T-helper 1 cell treated with Interleukin-12 subunit alpha and Interleukin-12 subunit beta and Interleukin-4 antibody, amounts not matched to agents 30 μg/mL and 1 μg/mL, for 36 hours (primary cell): Measurements from ENCODE around the gene SRC.

Source experiments
- H3K27ac Mint-ChIP-seq: one replicate; pipeline ENCODE4 v1.8.0; 2021; ENCODE audit warnings: mild to moderate bottlenecking, mixed read lengths
- H3K27me3 Mint-ChIP-seq: one replicate; pipeline ENCODE4 v1.8.0; 2021; ENCODE audit warnings: low read depth, mixed read lengths
- H3K36me3 Mint-ChIP-seq: one replicate; pipeline ENCODE4 v1.8.0; 2021; ENCODE audit warnings: low read depth, mixed read lengths
- H3K4me1 Mint-ChIP-seq: one replicate; pipeline ENCODE4 v1.8.0; 2021; ENCODE audit warnings: low read depth, mixed read lengths
- H3K4me3 Mint-ChIP-seq: one replicate; pipeline ENCODE4 v1.8.0; 2021; ENCODE audit warnings: mild to moderate bottlenecking, moderate library complexity, mixed read lengths
- H3K9me3 Mint-ChIP-seq: one replicate; pipeline ENCODE4 v1.8.0; 2021; ENCODE audit warnings: mixed read lengths

Gene SRC

DNA sequence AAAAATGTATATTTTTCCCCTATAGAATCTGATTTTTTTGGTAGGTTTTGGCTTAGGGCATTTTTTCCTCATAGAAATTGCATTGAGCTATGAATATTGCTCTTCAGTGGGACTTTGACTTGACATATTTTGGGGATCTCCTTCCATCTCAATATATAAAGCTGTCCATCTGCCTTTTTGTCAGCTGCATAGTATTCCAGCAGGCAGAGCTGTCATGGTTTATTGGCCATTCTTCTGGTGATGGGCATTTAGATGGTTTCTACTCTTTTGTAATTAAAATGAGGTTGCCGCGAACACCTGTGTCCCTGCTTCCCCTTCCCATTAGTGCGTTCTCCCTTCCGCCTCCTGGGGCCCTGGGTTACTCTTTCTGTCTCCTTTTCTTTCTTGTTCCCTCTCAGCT lies 95.1 kb downstream of the SRC start:
- Mint-ChIP-seq H3K4me1 (no peaks in the 10 kb centered on the region), H3K9me3 (no peaks in the 10 kb centered on the region), H3K27me3 (no peaks in the 10 kb centered on the region), H3K36me3 (no peaks in the 10 kb centered on the region), H3K27ac (no peak overlapping the region), H3K4me3 (no peak overlapping the region)

DNA sequence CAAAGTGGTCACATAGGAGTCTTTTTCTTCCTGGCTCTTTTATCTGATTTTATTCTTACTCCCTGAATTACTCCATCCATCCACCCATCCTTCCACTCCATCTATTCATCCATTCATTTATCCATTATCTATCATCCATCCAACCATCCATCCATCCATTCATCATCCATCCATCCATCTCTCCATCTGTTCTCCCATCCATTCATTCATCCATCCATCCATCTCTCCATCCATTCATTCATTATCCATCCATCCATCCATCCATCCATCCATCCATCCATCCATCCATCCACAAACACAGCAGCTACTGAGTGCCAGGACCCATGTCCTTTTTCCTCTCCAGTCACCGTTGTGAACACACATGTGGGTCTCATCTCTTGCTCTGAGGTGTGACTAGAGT lies 96.6 kb downstream of the SRC start:
- Mint-ChIP-seq H3K9me3 (no peaks in the 10 kb centered on the region), H3K36me3 (no peaks in the 10 kb centered on the region), H3K4me1 (no peaks in the 10 kb centered on the region), H3K27me3 (no peaks in the 10 kb centered on the region), H3K27ac (no peak overlapping the region), H3K4me3 (no peak overlapping the region)

- Mint-ChIP-seq H3K27ac (no peak overlapping the region), H3K27me3 (no peaks in the 10 kb centered on the region), H3K9me3 (no peaks in the 10 kb centered on the region), H3K36me3 (no peaks in the 10 kb centered on the region), H3K4me3 (no peak overlapping the region), H3K4me1 (no peaks in the 10 kb centered on the region)
Observed at GRCh38 chr20:37442986-37443385, 97.0 kb downstream of the SRC start.

- no peaks in the 10 kb centered on the region for H3K9me3 Mint-ChIP-seq
- no peak overlapping the region for H3K4me3 Mint-ChIP-seq
- H3K27ac Mint-ChIP-seq, result no peak overlapping the region
- no peaks in the 10 kb centered on the region for H3K4me1 Mint-ChIP-seq
- H3K27me3 Mint-ChIP-seq, result no peaks in the 10 kb centered on the region
- no peaks in the 10 kb centered on the region for H3K36me3 Mint-ChIP-seq
Observed at GRCh38 chr20:37443596-37443995, 97.7 kb downstream of the SRC start.

DNA sequence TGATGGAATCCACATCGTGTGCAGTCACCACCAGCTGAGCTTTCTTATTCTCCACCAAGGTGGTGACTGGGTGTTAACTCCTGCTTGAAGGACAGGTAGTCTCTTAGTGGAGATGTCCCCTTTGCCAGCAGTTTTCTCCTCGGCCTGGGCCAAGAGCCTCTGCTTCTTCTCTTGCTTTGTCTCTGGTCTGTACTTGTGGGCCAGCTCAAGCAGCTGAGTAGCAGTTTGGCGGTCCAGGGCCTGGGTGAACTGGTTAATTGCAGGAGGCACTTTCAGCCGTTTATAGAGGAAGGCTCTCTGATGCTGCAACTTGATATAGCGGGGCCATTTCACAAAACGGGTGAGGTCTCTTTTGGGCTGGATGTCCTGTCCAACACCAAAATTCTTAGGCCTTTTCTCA lies 99.1 kb downstream of the SRC start:
- H3K4me1 Mint-ChIP-seq, result no peaks in the 10 kb centered on the region
- no peaks in the 10 kb centered on the region for H3K9me3 Mint-ChIP-seq
- H3K36me3 Mint-ChIP-seq, result no peaks in the 10 kb centered on the region
- H3K27me3 Mint-ChIP-seq, result no peaks in the 10 kb centered on the region
- H3K27ac Mint-ChIP-seq, result no peak overlapping the region
- H3K4me3 Mint-ChIP-seq, result no peak overlapping the region

- Mint-ChIP-seq H3K9me3 (no peaks in the 10 kb centered on the region), H3K36me3 (no peaks in the 10 kb centered on the region), H3K27ac (no peak overlapping the region), H3K4me3 (no peak overlapping the region), H3K27me3 (no peaks in the 10 kb centered on the region), H3K4me1 (no peaks in the 10 kb centered on the region)
Observed at GRCh38 chr20:37446286-37447032, 100.5 kb downstream of the SRC start.

DNA sequence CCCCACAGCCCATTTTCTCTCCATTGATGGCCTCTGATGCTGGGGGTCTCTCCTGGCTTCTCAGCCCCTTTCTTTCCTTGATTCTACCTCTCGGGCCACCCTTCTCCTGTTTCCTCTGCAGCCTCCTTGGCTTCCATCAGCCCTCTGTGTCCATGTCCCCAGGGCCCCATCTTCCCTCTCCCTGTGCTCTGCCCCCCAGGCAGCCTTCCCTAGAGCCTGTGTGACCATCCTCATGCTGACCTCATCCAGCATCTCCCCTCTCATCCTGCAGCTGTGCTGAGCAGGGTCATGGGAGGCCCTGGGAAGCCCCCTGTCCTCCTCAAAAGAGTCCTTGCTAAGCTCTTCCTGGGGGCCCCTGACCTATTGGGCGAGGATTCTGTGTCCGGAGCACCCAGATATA lies 101.7 kb downstream of the SRC start:
- no peak overlapping the region for H3K4me3 Mint-ChIP-seq
- no peaks in the 10 kb centered on the region for H3K4me1 Mint-ChIP-seq
- H3K27me3 Mint-ChIP-seq, result no peaks in the 10 kb centered on the region
- no peaks in the 10 kb centered on the region for H3K9me3 Mint-ChIP-seq
- no peak overlapping the region for H3K27ac Mint-ChIP-seq
- no peaks in the 10 kb centered on the region for H3K36me3 Mint-ChIP-seq

- Mint-ChIP-seq H3K27me3 (peaks cover 5% of the 10 kb centered on the region), H3K4me3 (no peak overlapping the region), H3K4me1 (no peaks in the 10 kb centered on the region), H3K36me3 (no peaks in the 10 kb centered on the region), H3K27ac (no peak overlapping the region), H3K9me3 (peaks cover 1% of the 10 kb centered on the region)
Observed at GRCh38 chr20:37449276-37449675, 103.3 kb downstream of the SRC start.

GRCh38 chr20:37450344-37450743 lies 104.4 kb downstream of the SRC start:
- no peaks in the 10 kb centered on the region for H3K4me1 Mint-ChIP-seq
- H3K36me3 Mint-ChIP-seq, result no peaks in the 10 kb centered on the region
- H3K27ac Mint-ChIP-seq, result no peak overlapping the region
- H3K27me3 Mint-ChIP-seq, result peaks cover 5% of the 10 kb centered on the region
- H3K9me3 Mint-ChIP-seq, result peaks cover 12% of the 10 kb centered on the region
- H3K4me3 Mint-ChIP-seq, result no peak overlapping the region

DNA sequence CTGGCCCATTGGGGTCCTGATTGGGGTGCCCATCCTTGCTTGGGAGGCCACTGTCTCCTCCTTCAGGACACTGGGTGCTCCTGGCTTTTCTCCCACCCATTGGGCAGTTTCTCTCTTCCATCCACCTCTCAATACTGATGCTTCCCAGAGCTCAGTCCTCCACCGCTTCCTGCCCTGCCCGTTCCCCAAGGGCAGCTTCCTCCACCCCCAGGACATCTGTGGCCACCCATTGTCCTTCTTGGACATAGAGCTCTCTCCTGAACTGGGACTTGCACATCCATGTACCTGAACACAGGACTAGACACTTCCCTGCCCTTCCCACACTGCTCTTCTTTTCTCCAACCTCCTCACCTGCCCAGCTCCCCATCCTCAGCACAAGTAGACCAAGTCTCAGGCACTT lies 105.7 kb downstream of the SRC start:
- H3K4me1 Mint-ChIP-seq, result no peaks in the 10 kb centered on the region
- peaks cover 16% of the 10 kb centered on the region for H3K9me3 Mint-ChIP-seq
- H3K27ac Mint-ChIP-seq, result no peak overlapping the region
- peaks cover 5% of the 10 kb centered on the region for H3K27me3 Mint-ChIP-seq
- no peak overlapping the region for H3K4me3 Mint-ChIP-seq
- H3K36me3 Mint-ChIP-seq, result no peaks in the 10 kb centered on the region

DNA sequence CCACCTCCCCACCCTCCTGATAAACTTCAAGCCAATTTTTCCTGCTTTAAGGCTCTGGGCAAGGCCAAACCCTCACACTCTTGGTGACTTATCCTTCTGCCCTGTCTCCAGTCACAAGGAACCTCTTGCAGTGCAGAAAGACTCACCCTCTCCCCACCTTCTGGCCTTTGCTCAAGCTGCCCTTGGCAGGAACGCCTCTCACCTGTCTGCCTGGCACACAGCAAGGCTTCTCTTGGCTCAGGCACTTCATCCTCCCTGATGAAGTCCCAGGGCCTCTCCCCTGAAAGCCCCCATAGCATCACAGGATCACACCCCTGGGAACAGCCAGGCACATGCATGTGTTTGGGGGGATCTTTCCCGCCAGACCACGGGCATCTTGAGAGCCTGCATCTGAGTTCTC lies 106.3 kb downstream of the SRC start:
- no peak overlapping the region for H3K4me3 Mint-ChIP-seq
- H3K27ac Mint-ChIP-seq, result no peak overlapping the region
- H3K27me3 Mint-ChIP-seq, result peaks cover 5% of the 10 kb centered on the region
- H3K4me1 Mint-ChIP-seq, result no peaks in the 10 kb centered on the region
- peaks cover 20% of the 10 kb centered on the region for H3K9me3 Mint-ChIP-seq
- H3K36me3 Mint-ChIP-seq, result no peaks in the 10 kb centered on the region

GRCh38 chr20:37453288-37453687 lies 107.3 kb downstream of the SRC start:
- Mint-ChIP-seq H3K9me3 (peaks cover 27% of the 10 kb centered on the region), H3K27me3 (peaks cover 5% of the 10 kb centered on the region), H3K4me1 (no peaks in the 10 kb centered on the region), H3K4me3 (no peak overlapping the region), H3K27ac (no peak overlapping the region), H3K36me3 (no peaks in the 10 kb centered on the region)

- Mint-ChIP-seq H3K4me1 (no peaks in the 10 kb centered on the region), H3K4me3 (no peak overlapping the region), H3K9me3 (peaks cover 31% of the 10 kb centered on the region), H3K27ac (no peak overlapping the region), H3K27me3 (peaks cover 5% of the 10 kb centered on the region), H3K36me3 (no peaks in the 10 kb centered on the region)
Observed at GRCh38 chr20:37453836-37454235, 107.9 kb downstream of the SRC start.

DNA sequence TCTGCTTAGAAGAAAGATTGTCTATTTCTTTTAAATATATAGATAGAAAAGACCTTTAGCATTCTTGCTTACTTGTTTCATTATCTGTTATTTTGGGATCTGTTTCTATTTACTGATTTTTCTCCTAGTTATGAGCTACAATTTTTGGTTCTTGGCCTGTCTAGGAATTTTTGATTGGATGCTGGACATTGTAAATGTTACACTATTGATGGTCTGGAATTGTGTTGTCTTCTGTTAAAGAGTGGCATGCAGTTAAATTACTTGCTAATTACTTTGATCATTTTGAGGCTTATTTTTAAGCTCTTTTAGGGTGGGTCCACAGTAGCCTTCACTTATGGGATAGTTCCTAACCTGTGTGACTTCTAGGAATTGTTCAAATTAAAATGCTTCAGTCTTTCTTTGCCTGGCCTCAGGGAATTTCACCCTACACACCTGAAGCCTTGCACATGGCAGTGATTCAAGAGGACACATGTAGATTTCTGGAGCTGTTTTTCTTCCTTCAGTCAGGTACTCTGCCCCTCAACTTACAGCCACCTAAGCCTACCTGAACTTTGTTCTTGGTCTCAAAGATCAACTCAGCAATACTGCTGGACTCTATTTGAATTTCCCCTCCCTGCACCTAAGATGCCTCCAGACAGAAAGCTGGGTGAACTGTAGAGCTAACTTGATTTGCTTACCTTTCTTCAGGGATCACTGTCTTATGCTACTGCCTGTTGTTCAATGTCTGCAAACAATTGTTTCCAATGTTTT lies 108.9 kb downstream of the SRC start:
- Mint-ChIP-seq H3K4me1 (no peaks in the 10 kb centered on the region), H3K4me3 (no peak overlapping the region), H3K27ac (no peak overlapping the region), H3K36me3 (no peaks in the 10 kb centered on the region), H3K9me3 (peaks cover 34% of the 10 kb centered on the region), H3K27me3 (peaks cover 5% of the 10 kb centered on the region)
